WTC11 (cell line): ENCODE data around the gene HEY2. TPM values are rescaled to one million over a fixed set of nuclear protein-coding genes. Genes with fewer than 3 reads are reported as not detected.

Source experiments
- ATAC-seq: fragments of 200-7000 bp; cut with Tn5 transposase; 2 replicates; pipeline ENCODE4 v1.10.0; 2021; ENCODE audit warnings: mild to moderate bottlenecking, moderate library complexity
- CTCF ChIA-PET: fragments of 300-600 bp; sonication (Branson Sonifier 250); formaldehyde crosslinking; loops from one replicate; lab custom pipeline; 2021; ENCODE audit warnings: antibody characterized with exemption; lab: Charles Lee
- POLR2A ChIA-PET: fragments of 350-600 bp; sonication (Branson Sonifier 250); formaldehyde crosslinking; loops from one replicate; lab custom pipeline; 2021; ENCODE audit warnings: antibody characterized with exemption; lab: Charles Lee
- DNase-seq: peaks from one replicate; pipeline ENCODE4 v3.0.0; 2021; ENCODE audit warnings: low spot score
- H3K27ac Mint-ChIP-seq: 2 replicates; pipeline ENCODE4 v1.8.0; 2021; ENCODE audit warnings: mixed read lengths
- H3K27me3 Mint-ChIP-seq: 2 replicates; pipeline ENCODE4 v1.8.0; 2021; ENCODE audit warnings: low read depth, mild to moderate bottlenecking, moderate library complexity, mixed read lengths
- H3K36me3 Mint-ChIP-seq: 2 replicates; pipeline ENCODE4 v1.8.0; 2021; ENCODE audit warnings: mixed read lengths
- H3K4me1 Mint-ChIP-seq: 2 replicates; pipeline ENCODE4 v1.8.0; 2022; ENCODE audit warnings: mixed read lengths
- H3K4me3 Mint-ChIP-seq: 2 replicates; pipeline ENCODE4 v1.8.0; 2021; ENCODE audit warnings: mild to moderate bottlenecking, moderate library complexity, mixed read lengths
- H3K9me3 Mint-ChIP-seq: 2 replicates; pipeline ENCODE4 v1.8.0; 2021; ENCODE audit warnings: mixed read lengths
- CTCF ChIP-seq: fragments of 200-600 bp; IDR thresholded peaks from 2 replicates; pipeline ENCODE4 v1.8.0; 2022; ENCODE audit warnings: antibody characterized with exemption
- ERG ChIP-seq: fragments of 250-450 bp; sonication (Bioruptor Pico); IDR thresholded peaks from 2 replicates; pipeline ENCODE4 v1.8.0; 2021; ENCODE audit warnings: mild to moderate bottlenecking
- GABPB1 ChIP-seq: sonication (generic); formaldehyde crosslinking; IDR thresholded peaks from 2 replicates; pipeline ENCODE4 v1.8.1; 2023; ENCODE audit warnings: mild to moderate bottlenecking, missing genetic modification reagents
- HMGA2 ChIP-seq: fragments of 250-450 bp; sonication (Bioruptor Pico); IDR thresholded peaks from 2 replicates; pipeline ENCODE4 v1.4.0; 2021; ENCODE audit warnings: mild to moderate bottlenecking, moderate library complexity
- IRF2 ChIP-seq: sonication (generic); formaldehyde crosslinking; IDR thresholded peaks from 2 replicates; pipeline ENCODE4 v1.8.0; 2022; ENCODE audit warnings: low read depth, missing genetic modification reagents, borderline replicate concordance
- PRDM15 ChIP-seq: sonication (generic); formaldehyde crosslinking; IDR thresholded peaks from 2 replicates; pipeline ENCODE4 v1.8.0; 2022; ENCODE audit warnings: missing genetic modification reagents
- PRRX2 ChIP-seq: fragments of 250-450 bp; sonication (Bioruptor Pico); IDR thresholded peaks from 2 replicates; pipeline ENCODE4 v1.8.0; 2021; ENCODE audit warnings: mild to moderate bottlenecking
- SP1 ChIP-seq: sonication (generic); formaldehyde crosslinking; conservative IDR thresholded peaks from 2 replicates; pipeline ENCODE4 v1.8.1; 2022; ENCODE audit warnings: missing genetic modification reagents
- TEAD4 ChIP-seq: sonication (generic); formaldehyde crosslinking; IDR thresholded peaks from 2 replicates; pipeline ENCODE4 v1.8.0; 2022; ENCODE audit warnings: mild to moderate bottlenecking, missing genetic modification reagents
- ZBTB43 ChIP-seq: sonication (generic); formaldehyde crosslinking; IDR thresholded peaks from 2 replicates; pipeline ENCODE4 v1.8.1; 2023; ENCODE audit warnings: mild to moderate bottlenecking, missing genetic modification reagents
- ZNF532 ChIP-seq: fragments of 250-450 bp; sonication (Bioruptor Pico); IDR thresholded peaks from 2 replicates; pipeline ENCODE4 v1.9.0; 2021; ENCODE audit warnings: mild to moderate bottlenecking, borderline replicate concordance
- total RNA-seq: library from RNA; stranded (reverse); gene quantifications from 3 replicates; pipeline ENCODE4 v1.2.3, GENCODE V29; 2021
- TF ChIP-seq, protein P1 (sequence below): sonication (generic); formaldehyde crosslinking; IDR thresholded peaks from 2 replicates; pipeline ENCODE4 v1.8.0; 2022; ENCODE audit warnings: mild to moderate bottlenecking, missing genetic modification reagents
- TF ChIP-seq, protein P2 (sequence below): sonication (generic); formaldehyde crosslinking; conservative IDR thresholded peaks from 2 replicates; pipeline ENCODE4 v1.8.1; 2022; ENCODE audit warnings: mild to moderate bottlenecking, missing genetic modification reagents
- TF ChIP-seq, protein P3 (sequence below): sonication (generic); formaldehyde crosslinking; IDR thresholded peaks from 2 replicates; pipeline ENCODE4 v1.8.0; 2023; ENCODE audit warnings: mild to moderate bottlenecking, missing genetic modification reagents

Gene HEY2
- total RNA-seq, 1 experiment from 2014 or later = 10.6 TPM

DNA sequence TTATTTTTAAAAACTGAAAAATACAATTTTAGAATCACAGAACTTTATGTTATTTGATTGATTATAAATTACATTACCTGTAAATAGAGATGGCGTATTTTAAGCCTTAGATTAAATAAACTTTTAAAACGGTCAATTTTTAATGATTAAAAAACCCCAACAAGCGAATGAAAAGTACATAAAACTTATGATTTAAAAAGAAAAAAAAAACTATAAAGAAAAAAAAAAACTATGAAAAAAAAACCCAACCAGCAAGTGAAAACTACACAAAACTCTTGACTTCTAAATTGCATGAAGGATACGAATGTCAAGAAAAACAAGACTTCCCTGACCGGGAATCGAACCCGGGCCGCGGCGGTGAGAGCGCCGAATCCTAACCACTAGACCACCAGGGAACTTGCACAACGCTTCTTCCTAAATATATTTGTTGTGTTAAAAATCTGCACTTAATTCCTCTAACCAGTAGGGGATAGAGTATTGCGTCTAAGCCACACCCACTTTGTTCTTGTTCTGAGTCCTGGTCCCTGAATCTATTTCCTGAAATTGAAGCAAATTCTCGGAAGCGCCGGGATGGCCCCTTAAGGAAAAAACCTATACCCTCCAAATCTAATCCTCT lies 30.6 kb downstream of the HEY2 start:
- Mint-ChIP-seq H3K9me3 (peaks cover 20% of the 10 kb centered on the region), H3K36me3 (peaks cover 4% of the 10 kb centered on the region; the same call in 1 of the 2 replicates), H3K4me3 (no peak overlapping the region), H3K4me1 (peaks cover 12% of the 10 kb centered on the region), H3K27me3 (no peaks in the 10 kb centered on the region; the same call in 1 of the 2 replicates), H3K27ac (no peak overlapping the region)
- CTCF ChIA-PET = interaction anchor here (1.1 to 2.2 kb wide), 2 partner anchors 11 to 21 kb away, joined by 3 to 28 read pairs; partner anchors contain the start of gene NCOA7
- DNase-seq (peak; percentile 75), ATAC-seq (peak; percentile 87)
- POLR2A ChIA-PET = interaction anchor here (0.9 to 2.1 kb wide), 2 partner anchors 10 to 206 kb away, joined by 4 to 8 read pairs; partner anchors contain the start of genes NCOA7 and TRMT11
- TF ChIP-seq, protein P1, sequence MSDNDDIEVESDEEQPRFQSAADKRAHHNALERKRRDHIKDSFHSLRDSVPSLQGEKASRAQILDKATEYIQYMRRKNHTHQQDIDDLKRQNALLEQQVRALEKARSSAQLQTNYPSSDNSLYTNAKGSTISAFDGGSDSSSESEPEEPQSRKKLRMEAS (CRISPR knock-in tag) = no peak
- TF ChIP-seq GABPB1 (CRISPR knock-in tag) (peak; percentile 82; the same call in 1 of the 2 replicates), IRF2 (CRISPR knock-in tag) (no peak), SP1 (CRISPR knock-in tag) (peak; percentile 48; the same call in 1 of the 2 replicates), PRRX2 (0 out of 2 replicates have a peak, but pooled peaks have one; percentile 42), HMGA2 (peak; percentile 55), TEAD4 (CRISPR knock-in tag) (no peak), ERG (CRISPR knock-in tag) (peak; percentile 49; the same call in 1 of the 2 replicates), ZBTB43 (CRISPR knock-in tag) (no peak)
- TF ChIP-seq, protein P2, sequence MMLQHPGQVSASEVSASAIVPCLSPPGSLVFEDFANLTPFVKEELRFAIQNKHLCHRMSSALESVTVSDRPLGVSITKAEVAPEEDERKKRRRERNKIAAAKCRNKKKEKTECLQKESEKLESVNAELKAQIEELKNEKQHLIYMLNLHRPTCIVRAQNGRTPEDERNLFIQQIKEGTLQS (CRISPR knock-in tag) = no peak

DNA sequence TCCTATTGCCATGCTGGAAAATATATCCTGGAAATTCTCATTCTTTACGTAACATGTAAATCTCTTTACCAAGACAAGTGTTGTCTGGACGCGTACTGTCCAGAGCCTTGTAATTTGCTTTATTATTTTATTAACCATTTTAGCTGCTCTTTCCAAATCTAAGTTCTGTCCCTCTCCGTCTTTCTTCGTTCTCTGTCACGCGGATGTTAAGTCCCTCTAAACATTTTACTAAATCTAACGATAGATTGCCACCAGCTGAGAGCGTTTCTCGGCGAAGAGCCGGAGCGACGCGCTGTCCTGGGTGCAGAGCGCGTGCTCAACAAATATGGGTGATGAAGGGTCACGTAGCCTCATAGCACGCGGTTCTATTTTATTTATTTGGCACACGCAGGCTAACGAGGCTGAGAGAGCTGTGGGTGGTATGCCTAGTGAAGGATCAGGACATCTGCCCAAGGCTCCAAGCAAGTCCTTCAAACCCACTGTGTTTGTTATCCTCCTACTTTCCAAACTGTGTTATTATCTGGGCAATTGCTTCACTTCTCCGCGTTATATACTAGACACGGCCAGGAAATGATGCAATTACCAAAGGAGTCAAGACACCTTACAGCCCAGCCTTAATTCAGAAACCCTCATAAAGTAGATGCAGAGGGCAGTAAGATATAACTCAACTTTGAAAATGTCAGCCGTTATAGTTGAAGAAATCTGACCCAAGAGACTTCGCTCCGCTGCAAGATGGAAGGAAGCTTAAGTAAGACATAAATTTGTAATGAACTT lies 31.3 kb downstream of the HEY2 start:
- no peak overlapping the region for H3K27ac Mint-ChIP-seq
- ATAC-seq = peak; percentile 69
- H3K9me3 Mint-ChIP-seq = peaks cover 20% of the 10 kb centered on the region
- CTCF ChIA-PET = interaction anchor here (0.8 to 2.2 kb wide), 9 partner anchors 10 to 199 kb away, joined by 3 to 28 read pairs (median 5); partner anchors contain the start of genes HINT3 and NCOA7
- POLR2A ChIA-PET = interaction anchor here (0.5 to 2.0 kb wide), 6 partner anchors 9 to 418 kb away, joined by 3 to 27 read pairs (median 4); partner anchors contain the start of genes NCOA7 and TRMT11
- DNase-seq = no peak
- peaks cover 4% of the 10 kb centered on the region; the same call in 1 of the 2 replicates for H3K36me3 Mint-ChIP-seq
- H3K4me1 Mint-ChIP-seq = peaks cover 6% of the 10 kb centered on the region
- no peak overlapping the region for H3K4me3 Mint-ChIP-seq
- no peaks in the 10 kb centered on the region; the same call in 1 of the 2 replicates for H3K27me3 Mint-ChIP-seq
- TF ChIP-seq ZNF532 (CRISPR knock-in tag) (no peak), GABPB1 (CRISPR knock-in tag) (peak; percentile 99), PRDM15 (CRISPR knock-in tag) (no peak), CTCF (no peak)
- TF ChIP-seq, protein P1 (CRISPR knock-in tag) = peak; percentile 93
- TF ChIP-seq, protein P3, sequence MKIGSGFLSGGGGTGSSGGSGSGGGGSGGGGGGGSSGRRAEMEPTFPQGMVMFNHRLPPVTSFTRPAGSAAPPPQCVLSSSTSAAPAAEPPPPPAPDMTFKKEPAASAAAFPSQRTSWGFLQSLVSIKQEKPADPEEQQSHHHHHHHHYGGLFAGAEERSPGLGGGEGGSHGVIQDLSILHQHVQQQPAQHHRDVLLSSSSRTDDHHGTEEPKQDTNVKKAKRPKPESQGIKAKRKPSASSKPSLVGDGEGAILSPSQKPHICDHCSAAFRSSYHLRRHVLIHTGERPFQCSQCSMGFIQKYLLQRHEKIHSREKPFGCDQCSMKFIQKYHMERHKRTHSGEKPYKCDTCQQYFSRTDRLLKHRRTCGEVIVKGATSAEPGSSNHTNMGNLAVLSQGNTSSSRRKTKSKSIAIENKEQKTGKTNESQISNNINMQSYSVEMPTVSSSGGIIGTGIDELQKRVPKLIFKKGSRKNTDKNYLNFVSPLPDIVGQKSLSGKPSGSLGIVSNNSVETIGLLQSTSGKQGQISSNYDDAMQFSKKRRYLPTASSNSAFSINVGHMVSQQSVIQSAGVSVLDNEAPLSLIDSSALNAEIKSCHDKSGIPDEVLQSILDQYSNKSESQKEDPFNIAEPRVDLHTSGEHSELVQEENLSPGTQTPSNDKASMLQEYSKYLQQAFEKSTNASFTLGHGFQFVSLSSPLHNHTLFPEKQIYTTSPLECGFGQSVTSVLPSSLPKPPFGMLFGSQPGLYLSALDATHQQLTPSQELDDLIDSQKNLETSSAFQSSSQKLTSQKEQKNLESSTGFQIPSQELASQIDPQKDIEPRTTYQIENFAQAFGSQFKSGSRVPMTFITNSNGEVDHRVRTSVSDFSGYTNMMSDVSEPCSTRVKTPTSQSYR (CRISPR knock-in tag) = no peak
